WERI-Rb-1 (cell line): Measurements from ENCODE around the gene MACROD2.

Source experiments
- DNase-seq: peaks from one replicate; pipeline ENCODE4 v3.0.0-alpha.2; 2020
- H3K27ac ChIP-seq: fragments of 250-450 bp; sonication (Bioruptor Pico); 2 replicates; pipeline ENCODE4 v1.5.1; 2020; ENCODE audit warnings: mild to moderate bottlenecking, moderate library complexity
- H3K27me3 ChIP-seq: fragments of 250-450 bp; sonication (Bioruptor Pico); 2 replicates; pipeline ENCODE4 v1.5.1; 2021; ENCODE audit warnings: mild to moderate bottlenecking, low read depth, moderate library complexity; ENCODE audit not compliant: insufficient read depth, severe bottlenecking
- H3K36me3 ChIP-seq: fragments of 250-450 bp; sonication (Bioruptor Pico); 2 replicates; pipeline ENCODE4 v1.5.1; 2020; ENCODE audit warnings: mild to moderate bottlenecking, moderate library complexity
- H3K4me3 ChIP-seq: 2 replicates; pipeline ENCODE4 v1.5.1; 2011; ENCODE audit warnings: low read depth, mild to moderate bottlenecking, control low read depth, low read length
- H3K9me3 ChIP-seq: fragments of 250-450 bp; sonication (Bioruptor Pico); 2 replicates; pipeline ENCODE4 v1.5.1; 2021; ENCODE audit warnings: mild to moderate bottlenecking, moderate library complexity; ENCODE audit not compliant: severe bottlenecking
- TF ChIP-seq, protein P1 (sequence below): IDR thresholded peaks from 2 replicates; pipeline ENCODE4 v1.5.1; 2011; ENCODE audit warnings: low read depth, mild to moderate bottlenecking, control low read depth, inconsistent platforms, low read length

Gene MACROD2

GRCh38 chr20:15487682-15488081 lies 1492.4 kb downstream of the MACROD2 start:
- Histone ChIP-seq H3K4me3 (no peak overlapping the region), H3K9me3 (no peaks in the 10 kb centered on the region), H3K36me3 (no peaks in the 10 kb centered on the region), H3K27ac (no peak overlapping the region), H3K27me3 (no peaks in the 10 kb centered on the region)
- TF ChIP-seq, protein P1, sequence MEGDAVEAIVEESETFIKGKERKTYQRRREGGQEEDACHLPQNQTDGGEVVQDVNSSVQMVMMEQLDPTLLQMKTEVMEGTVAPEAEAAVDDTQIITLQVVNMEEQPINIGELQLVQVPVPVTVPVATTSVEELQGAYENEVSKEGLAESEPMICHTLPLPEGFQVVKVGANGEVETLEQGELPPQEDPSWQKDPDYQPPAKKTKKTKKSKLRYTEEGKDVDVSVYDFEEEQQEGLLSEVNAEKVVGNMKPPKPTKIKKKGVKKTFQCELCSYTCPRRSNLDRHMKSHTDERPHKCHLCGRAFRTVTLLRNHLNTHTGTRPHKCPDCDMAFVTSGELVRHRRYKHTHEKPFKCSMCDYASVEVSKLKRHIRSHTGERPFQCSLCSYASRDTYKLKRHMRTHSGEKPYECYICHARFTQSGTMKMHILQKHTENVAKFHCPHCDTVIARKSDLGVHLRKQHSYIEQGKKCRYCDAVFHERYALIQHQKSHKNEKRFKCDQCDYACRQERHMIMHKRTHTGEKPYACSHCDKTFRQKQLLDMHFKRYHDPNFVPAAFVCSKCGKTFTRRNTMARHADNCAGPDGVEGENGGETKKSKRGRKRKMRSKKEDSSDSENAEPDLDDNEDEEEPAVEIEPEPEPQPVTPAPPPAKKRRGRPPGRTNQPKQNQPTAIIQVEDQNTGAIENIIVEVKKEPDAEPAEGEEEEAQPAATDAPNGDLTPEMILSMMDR = no peak
- DNase-seq = no peak

- H3K4me3 ChIP-seq = no peak overlapping the region
- no peaks in the 10 kb centered on the region for H3K36me3 ChIP-seq
- H3K9me3 ChIP-seq = no peaks in the 10 kb centered on the region
- no peaks in the 10 kb centered on the region for H3K27me3 ChIP-seq
- no peak overlapping the region for H3K27ac ChIP-seq
- TF ChIP-seq, protein P1 = peak; percentile 64
- peak; percentile 59 for DNase-seq
These were observed 1496.3 kb downstream of the MACROD2 start for GRCh38 chr20:15491575-15491974.

GRCh38 chr20:15494851-15495250 lies 1499.5 kb downstream of the MACROD2 start:
- H3K4me3 ChIP-seq = no peak overlapping the region
- no peak for DNase-seq
- TF ChIP-seq, protein P1 = no peak

DNA sequence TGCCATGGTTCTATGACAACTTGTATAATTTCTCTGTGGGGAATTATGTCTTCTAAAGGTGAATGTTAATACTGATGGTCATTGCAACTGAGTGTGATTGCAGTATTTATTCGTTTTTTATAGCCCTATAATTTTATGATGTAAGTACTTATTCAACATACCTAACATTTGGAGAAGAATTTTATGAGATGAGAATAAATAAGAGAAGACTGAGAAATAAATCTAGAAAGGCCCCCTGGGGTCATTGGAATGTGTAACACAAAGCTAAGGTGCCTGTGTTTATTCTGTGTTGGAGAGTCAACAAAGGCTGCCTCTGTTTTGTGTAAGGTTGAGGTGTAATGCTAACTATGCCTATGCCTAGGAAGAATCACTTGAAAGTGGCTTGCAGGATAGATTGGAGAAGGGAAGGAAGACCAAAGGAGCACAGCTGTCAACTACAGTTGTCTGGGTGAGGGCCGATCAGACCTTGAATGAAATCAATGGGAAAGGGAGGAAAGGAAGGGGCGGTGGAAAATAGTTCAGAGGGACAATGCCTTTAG lies 1501.3 kb downstream of the MACROD2 start:
- no peak for DNase-seq
- Histone ChIP-seq H3K27me3 (no peaks in the 10 kb centered on the region), H3K27ac (no peak overlapping the region), H3K36me3 (no peaks in the 10 kb centered on the region), H3K9me3 (no peaks in the 10 kb centered on the region), H3K4me3 (no peak overlapping the region)
- TF ChIP-seq, protein P1 = no peak

More at GRCh38 chr20:15494851-15495250, 1499.5 kb downstream of the MACROD2 start:
- H3K9me3 ChIP-seq = no peaks in the 10 kb centered on the region
- no peaks in the 10 kb centered on the region for H3K36me3 ChIP-seq
- no peaks in the 10 kb centered on the region for H3K27me3 ChIP-seq
- no peak overlapping the region for H3K27ac ChIP-seq

- Histone ChIP-seq H3K27me3 (no peaks in the 10 kb centered on the region), H3K36me3 (no peaks in the 10 kb centered on the region), H3K4me3 (no peak overlapping the region), H3K27ac (no peak overlapping the region), H3K9me3 (no peaks in the 10 kb centered on the region)
- TF ChIP-seq, protein P1 = no peak
- no peak for DNase-seq
These were observed 1503.6 kb downstream of the MACROD2 start for GRCh38 chr20:15498926-15499325.

- Histone ChIP-seq H3K4me3 (no peak overlapping the region), H3K9me3 (no peaks in the 10 kb centered on the region), H3K36me3 (no peaks in the 10 kb centered on the region), H3K27ac (no peak overlapping the region), H3K27me3 (no peaks in the 10 kb centered on the region)
- TF ChIP-seq, protein P1 = no peak
- no peak for DNase-seq
These were observed 1511.0 kb downstream of the MACROD2 start for GRCh38 chr20:15506311-15506710.
